LNCAP (cell line): ENCODE measurements around the gene PEPD.

Experiments
- CTCF ChIP-seq: fragments of 450-650 bp; IDR thresholded peaks from 2 replicates; pipeline ENCODE4 v1.5.1; 2017; ENCODE audit warnings: mild to moderate bottlenecking

PEPD gene

DNA sequence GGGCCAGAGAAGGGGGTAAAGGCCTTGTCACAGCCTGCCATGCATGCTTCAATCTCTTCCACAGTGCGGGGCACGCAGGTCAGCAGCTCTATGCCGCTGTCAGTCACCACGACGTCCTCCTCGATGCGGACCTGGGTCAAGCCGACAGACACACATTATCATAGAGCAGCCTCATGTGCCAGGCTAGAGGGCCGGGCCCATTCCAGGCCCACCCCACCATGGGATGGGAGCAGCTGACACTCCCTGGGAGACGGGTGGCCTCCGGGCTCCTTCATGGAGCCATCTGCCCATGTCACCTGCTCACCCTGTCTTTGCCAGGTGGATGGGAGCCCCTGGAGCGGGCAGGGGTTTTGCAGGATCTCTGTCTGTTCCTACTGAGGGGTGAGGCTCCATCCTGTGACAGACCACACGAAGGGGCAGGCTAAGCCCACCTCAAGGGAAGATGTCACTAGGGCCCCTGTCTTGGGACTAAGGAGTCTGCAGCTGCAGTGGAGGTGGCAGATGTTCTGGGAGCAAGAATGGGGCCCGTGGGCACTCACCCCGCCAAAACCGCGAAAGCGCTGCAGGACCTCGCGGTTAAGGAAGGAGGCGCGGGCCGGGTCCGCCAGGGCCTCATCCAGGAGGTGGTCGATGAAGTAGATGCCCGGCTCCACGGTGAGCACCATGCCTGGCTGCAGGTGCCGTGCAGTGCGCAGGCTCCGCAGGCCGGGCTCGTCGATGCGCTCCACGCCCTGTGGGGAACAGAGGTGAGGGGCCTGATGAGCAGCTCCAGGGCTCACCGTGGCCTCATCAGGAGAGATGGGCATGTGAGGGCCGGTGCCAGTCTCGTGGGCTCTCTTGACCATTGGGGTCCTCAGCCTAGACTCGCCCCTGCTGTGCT is 134.0 kb downstream of the PEPD start:
- TF ChIP-seq CTCF = no peak

DNA sequence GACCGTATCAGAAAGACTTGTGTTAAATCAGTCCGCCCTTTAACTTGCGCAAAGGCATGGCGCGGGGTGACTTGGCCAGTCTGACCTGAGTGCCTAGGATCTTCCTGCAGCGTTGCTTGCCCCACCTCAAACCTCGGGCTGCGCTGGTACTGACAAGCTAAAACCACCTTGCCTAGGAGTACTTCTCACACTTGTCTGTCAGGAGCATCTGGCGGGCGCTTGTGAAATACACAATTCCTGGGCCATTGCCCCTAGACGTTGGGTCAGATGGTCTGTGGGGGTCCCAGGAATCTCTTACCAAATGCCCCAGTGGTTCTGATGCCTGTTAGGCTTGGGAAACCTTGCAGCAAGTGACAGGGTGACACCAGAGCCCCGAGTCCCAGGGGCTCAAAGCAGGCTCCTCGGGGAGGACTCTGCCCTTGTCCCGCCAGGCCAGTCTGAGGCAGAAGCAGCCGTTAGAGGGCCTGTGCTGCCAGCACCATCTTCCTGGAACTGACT is 135.2 kb downstream of the PEPD start:
- TF ChIP-seq CTCF = no peak

GRCh38 chr19:33385956-33386355 is 135.6 kb downstream of the PEPD start:
- TF ChIP-seq CTCF = no peak

DNA sequence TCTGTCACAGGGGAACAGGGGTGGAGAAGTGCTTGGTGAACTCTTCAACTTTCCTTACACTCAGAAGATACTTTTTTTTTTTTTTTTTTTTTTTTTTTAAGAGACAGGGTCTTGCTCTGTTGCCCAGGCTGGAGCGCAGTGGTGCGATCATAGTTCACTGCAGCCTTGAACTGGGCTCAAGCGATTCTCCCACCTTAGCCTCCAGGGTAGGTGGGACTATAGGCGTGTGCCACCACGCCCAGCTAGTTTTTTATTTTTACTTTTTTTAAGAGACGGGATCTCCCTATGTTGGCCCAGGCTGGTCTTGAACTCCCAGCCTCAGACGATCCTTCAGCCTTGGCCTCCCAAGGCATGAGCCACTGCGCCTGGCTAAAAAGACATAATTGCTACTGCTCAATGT is 136.6 kb downstream of the PEPD start:
- TF ChIP-seq CTCF = no peak

DNA sequence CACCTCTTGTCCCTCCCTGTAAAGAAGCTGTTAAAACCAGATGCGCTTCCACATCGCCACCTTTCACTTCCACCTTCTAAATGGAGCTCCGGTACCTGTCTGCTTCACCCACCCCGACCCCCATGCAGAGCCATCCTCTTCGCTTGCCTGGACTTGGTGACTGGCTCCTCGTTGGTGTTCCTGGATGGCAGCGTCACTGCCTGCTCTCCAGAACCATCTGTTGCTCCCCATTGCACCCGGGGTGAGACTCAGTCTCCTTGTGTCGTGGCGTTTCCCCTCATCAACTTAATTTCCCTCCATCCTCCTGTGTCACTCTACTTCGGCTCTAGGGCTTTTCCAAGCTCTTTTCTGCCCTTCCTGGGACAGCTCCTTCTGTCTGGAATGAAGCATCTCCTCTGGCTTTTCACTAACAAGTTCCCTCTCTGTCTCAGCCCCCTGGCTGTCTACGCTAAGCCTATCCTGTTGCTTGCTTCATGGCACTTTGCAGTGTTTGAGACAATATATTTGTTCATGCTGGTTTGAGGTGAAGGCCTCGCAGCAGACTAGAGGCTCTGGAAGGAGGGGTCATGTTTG is 137.8 kb downstream of the PEPD start:
- no peak for TF ChIP-seq CTCF

DNA sequence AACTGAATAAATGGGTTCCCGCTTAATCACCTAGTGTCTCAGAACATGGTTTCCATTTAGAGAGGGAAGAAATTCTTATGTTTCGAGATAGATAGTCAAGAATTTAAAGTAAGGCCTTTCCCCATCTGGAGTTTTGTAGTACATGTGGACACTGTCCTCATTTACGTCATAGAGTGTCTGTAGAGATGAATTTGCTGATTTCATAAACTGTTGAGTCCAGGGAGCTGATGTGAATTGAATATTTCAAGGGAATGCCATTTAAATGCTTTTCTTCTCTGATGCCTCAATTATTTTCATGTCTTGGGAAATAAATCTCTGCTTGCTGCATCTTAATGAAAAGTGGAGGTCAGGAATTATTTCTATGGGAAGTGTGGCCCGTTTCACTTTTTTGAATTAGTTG is 138.6 kb downstream of the PEPD start:
- no peak for TF ChIP-seq CTCF

GRCh38 chr19:33382006-33382405 is 139.6 kb downstream of the PEPD start:
- no peak for TF ChIP-seq CTCF
